ENCODE data around the gene CSNK2A1. TPM values are rescaled to one million over a fixed set of nuclear protein-coding genes. Genes with fewer than 3 reads are reported as not detected.

Gene CSNK2A1
- total and polyA plus RNA-seq, 2 donors from 2014 or later: 39.7 to 100 TPM

- Histone ChIP-seq H3K9me3 (ENCODE audit: control insufficient read depth in 2 of 3, insufficient read depth in 1 of 3, low read length in 3 of 3) (no peaks in the 10 kb centered on the region), H3K4me3 (ENCODE audit: low read length in 3 of 3) (no peak overlapping the region), H3K36me3 (ENCODE audit: control insufficient read depth in 2 of 3, insufficient read depth in 3 of 3, low read length in 3 of 3) (no peaks in the 10 kb centered on the region), H3K27ac (ENCODE audit: low read depth in 2 of 2, low read length in 2 of 2) (no peak overlapping the region), H3K27me3 (ENCODE audit: control insufficient read depth, insufficient read depth, low read length) (no peaks in the 10 kb centered on the region), H3K4me1 (ENCODE audit: control insufficient read depth in 2 of 3, insufficient read depth in 2 of 3, low read depth in 1 of 3, low read length in 3 of 3) (peaks cover 0 to 5% (median 2%) of the 10 kb centered on the region in 3 donors), H3K9ac (ENCODE audit: low read length in 3 of 3) (no peak overlapping the region)
- FAIRE-seq (no peak), DNase-seq (no peak)
- TF ChIP-seq, protein P1, sequence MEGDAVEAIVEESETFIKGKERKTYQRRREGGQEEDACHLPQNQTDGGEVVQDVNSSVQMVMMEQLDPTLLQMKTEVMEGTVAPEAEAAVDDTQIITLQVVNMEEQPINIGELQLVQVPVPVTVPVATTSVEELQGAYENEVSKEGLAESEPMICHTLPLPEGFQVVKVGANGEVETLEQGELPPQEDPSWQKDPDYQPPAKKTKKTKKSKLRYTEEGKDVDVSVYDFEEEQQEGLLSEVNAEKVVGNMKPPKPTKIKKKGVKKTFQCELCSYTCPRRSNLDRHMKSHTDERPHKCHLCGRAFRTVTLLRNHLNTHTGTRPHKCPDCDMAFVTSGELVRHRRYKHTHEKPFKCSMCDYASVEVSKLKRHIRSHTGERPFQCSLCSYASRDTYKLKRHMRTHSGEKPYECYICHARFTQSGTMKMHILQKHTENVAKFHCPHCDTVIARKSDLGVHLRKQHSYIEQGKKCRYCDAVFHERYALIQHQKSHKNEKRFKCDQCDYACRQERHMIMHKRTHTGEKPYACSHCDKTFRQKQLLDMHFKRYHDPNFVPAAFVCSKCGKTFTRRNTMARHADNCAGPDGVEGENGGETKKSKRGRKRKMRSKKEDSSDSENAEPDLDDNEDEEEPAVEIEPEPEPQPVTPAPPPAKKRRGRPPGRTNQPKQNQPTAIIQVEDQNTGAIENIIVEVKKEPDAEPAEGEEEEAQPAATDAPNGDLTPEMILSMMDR (IDR thresholded peaks at IDR 0.05; ENCODE audit: borderline replicate concordance, extremely low read depth, insufficient read depth): no peak
- intact Hi-C loops (cut with DNase I): no loop called here
Measured at GRCh38 chr20:555976-556385, 12.4 kb upstream of the CSNK2A1 start.

DNA sequence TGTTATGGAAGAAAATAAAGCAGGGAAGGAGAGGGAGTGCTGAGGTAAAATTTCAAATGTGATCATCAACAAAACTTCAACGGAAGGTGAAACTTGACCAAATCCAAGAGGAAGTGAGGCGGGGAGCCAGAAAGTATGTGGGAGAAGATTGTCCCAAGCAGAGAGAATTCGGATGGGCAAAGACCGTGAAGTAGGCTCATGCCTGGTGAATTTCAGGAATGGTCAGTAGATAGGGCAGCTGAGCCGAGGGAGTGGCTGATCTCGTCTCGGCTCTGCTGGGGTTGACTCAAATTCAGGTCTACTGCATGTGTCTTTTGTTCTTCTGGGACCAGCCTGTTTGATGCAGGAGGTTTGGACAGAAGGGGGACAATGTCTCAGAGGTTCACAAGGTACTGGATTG lies 7.0 kb upstream of the CSNK2A1 start:
- DNase-seq (no peak), FAIRE-seq (no peak)
- TF ChIP-seq, protein P1 (IDR thresholded peaks at IDR 0.05; ENCODE audit: borderline replicate concordance, extremely low read depth, insufficient read depth): no peak
- Histone ChIP-seq H3K36me3 (ENCODE audit: control insufficient read depth in 2 of 3, insufficient read depth in 3 of 3, low read length in 3 of 3) (no peaks in the 10 kb centered on the region), H3K9me3 (ENCODE audit: control insufficient read depth in 2 of 3, insufficient read depth in 1 of 3, low read length in 3 of 3) (no peaks in the 10 kb centered on the region), H3K4me3 (ENCODE audit: low read length in 3 of 3) (no peak overlapping the region), H3K27me3 (ENCODE audit: control insufficient read depth, insufficient read depth, low read length) (no peaks in the 10 kb centered on the region), H3K9ac (ENCODE audit: low read length in 3 of 3) (no peak overlapping the region), H3K27ac (ENCODE audit: low read depth in 2 of 2, low read length in 2 of 2) (no peak overlapping the region), H3K4me1 (ENCODE audit: control insufficient read depth in 2 of 3, insufficient read depth in 2 of 3, low read depth in 1 of 3, low read length in 3 of 3) (peaks cover 0 to 5% (median 2%) of the 10 kb centered on the region in 3 donors)
- intact Hi-C loops (cut with DNase I): no loop called here

DNA sequence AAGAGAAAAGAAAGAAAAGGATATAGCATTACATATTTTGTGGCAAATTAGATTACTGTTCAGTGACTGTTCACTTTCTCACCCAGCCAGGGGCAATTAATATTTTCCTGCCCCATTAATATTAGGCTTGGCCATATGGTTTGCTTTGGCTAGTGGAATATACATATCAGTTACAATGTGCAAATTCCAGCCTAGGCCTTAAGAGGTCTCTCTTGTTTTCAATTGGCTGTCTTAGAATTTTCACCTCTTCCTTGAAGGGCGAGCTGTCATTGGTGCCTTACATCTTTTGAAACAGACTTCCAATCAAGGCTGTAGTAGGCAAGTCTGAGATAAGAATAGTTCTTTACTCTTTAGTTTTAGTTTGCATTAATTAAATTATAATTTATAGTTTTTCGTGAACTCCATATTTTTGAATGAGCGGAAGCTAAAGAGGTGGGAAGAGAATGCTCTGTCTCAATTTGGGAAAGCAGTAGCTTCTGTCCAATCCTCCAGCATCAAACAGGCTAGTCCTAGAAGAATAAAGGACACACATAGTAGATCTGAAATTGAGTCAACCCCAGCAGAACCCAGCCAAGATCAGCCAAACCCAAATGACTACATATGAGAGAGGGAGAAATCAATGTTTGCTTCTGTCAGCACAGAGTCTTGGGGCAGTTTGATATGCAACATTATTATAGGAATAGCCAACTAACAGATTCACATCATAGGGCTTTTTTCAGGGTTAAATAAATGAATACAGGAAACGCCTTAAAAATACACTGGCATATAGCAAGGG lies 6.3 kb upstream of the CSNK2A1 start:
- no peak overlapping the region for H3K27ac ChIP-seq (ENCODE audit: low read depth in 2 of 2, low read length in 2 of 2)
- H3K4me1 ChIP-seq (ENCODE audit: control insufficient read depth in 2 of 3, insufficient read depth in 2 of 3, low read depth in 1 of 3, low read length in 3 of 3): no peaks in the 10 kb centered on the region
- intact Hi-C loops (cut with DNase I): no loop called here
- H3K36me3 ChIP-seq (ENCODE audit: control insufficient read depth in 2 of 3, insufficient read depth in 3 of 3, low read length in 3 of 3): no peaks in the 10 kb centered on the region
- H3K9me3 ChIP-seq (ENCODE audit: control insufficient read depth in 2 of 3, insufficient read depth in 1 of 3, low read length in 3 of 3): no peaks in the 10 kb centered on the region
- no peaks in the 10 kb centered on the region for H3K27me3 ChIP-seq (ENCODE audit: control insufficient read depth, insufficient read depth, low read length)
- no peak overlapping the region for H3K4me3 ChIP-seq (ENCODE audit: low read length in 3 of 3)
- TF ChIP-seq, protein P1 (IDR thresholded peaks at IDR 0.05; ENCODE audit: borderline replicate concordance, extremely low read depth, insufficient read depth): no peak
- no peak overlapping the region for H3K9ac ChIP-seq (ENCODE audit: low read length in 3 of 3)
- DNase-seq (no peak), FAIRE-seq (no peak)

Data from kidney (tissue), 14 donors.